IPS DF 19.7 (cell line): ENCODE measurements around the gene OR14I1.
"Not testable (repeated sequence)": the region's sequence is repeated elsewhere in the genome, so short reads cannot be mapped to it uniquely, and the experiment has no call there.

Source experiments
- DNase-seq: peaks from one replicate; pipeline ENCODE4 v3.0.0-alpha.2; 2013; ENCODE audit warnings: low read depth, low spot score

OR14I1 gene

GRCh38 chr1:248688527-248689298 lies 13.9 kb downstream of the OR14I1 start:
- DNase-seq: no peak

DNA sequence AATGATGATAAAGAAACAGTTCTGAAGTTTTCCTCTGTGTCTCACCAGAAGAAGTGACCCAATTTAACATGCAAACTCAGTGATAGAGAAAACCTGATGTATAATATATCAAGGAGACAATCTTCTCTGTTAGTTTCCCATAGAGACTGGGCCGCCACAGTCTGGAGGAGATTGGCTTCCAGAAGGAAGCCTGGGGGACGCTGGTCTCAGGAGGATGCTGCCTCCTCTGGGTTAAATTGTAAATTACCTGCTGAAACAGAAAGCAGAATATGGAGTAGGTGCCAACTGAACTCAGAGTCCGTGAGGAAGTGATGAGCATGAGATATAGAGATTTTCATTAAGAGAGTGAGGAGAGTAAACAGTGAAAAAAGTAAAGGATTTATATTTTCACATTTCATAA lies 15.8 kb downstream of the OR14I1 start:
- DNase-seq: no peak

DNA sequence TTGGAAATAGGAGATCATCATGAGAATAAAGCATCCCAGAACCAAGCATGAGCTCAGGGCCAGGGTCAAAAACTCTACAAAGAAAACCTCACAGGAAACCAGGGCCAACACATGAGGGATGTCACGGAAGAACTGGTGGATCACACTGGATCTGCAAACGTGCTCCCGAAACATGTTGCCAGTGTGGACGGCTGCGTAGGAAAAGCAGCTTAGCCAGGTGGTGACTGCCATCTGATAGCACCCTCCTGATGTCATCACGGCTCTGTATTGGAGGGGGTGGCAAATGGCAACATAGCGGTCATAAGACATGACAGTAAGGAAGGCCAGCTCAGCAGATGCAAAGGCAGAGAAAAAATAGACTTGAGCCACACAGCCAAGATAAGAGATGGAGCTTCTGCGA lies 20.9 kb downstream of the OR14I1 start:
- no peak for DNase-seq

- no peak for DNase-seq
Observed at GRCh38 chr1:248670003-248670402, 32.6 kb downstream of the OR14I1 start.

DNA sequence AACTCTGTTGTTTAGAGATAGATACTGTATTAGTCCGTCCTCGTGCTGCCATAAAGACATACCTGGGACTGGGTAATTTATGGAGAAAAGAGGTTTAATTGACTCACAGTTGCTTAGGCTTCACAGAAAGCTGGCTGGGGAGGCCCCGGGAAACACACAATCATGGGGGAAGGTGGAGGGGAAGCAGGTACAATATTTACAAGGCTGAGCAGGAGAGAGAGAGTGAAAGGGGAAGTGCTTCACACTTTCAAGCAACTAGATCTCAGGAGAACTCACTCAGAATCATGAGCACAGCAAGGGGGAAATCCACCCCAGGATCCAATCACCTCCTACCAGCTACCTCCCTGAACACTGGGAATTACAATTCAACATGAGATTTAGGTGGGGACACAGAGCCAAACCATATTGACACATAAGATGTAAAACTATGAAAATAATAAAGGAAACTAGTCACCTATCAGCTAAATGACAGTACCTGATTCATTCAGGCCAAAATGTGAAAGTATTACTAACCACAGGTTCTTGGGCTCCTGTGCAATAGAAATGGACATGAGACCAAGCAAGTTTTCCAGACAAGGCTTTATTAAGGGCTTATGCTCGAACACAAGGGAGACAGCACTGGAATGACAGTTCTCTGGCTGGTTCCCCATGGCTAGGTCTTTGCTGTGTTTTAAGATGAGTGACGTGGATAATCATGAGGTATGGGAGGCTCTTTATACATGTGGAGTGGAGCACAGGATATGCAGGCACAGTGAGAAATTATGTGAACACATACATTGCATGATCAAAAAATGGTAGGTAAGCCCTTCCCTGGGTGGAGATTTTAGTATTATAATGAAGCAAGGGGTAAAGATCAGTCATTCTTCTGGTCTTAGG lies 38.9 kb downstream of the OR14I1 start:
- DNase-seq: not testable (repeated sequence)

DNA sequence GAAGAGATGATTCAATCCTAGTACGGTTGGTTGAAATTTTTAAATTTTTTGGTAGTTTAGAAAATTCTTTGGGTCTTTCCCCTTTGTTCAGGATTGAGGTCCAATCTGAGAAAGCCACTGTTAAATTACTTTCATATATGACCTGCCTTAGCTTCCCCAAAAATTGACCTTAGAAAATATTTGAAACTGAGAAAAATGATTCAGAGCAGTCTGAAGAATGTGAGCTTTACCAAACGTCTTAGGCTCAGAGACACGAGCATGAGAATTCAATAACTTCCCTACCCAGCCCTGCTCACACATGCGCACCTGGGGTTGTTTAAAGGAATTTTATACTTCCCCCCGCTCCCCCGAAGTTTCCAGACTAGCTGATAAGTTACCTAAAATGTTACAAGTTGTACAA lies 45.8 kb downstream of the OR14I1 start:
- DNase-seq: not testable (repeated sequence)

GRCh38 chr1:248655354-248655753 lies 47.2 kb downstream of the OR14I1 start, which contains the start of gene OR2T27:
Gene OR2T27 (minus strand): TSS chr1:248655528. CDS start chr1:248650884, 4,644 bp downstream.
- DNase-seq: not testable (repeated sequence)
